Gastrocnemius medialis (tissue), 4 donors: Measurements from ENCODE around the gene NKD2. TPM values are rescaled to one million over a fixed set of nuclear protein-coding genes. Genes with fewer than 3 reads are reported as not detected.

ENCODE experiments used
- ATAC-seq, 2 donors: fragments of 150-250 bp; one replicate each; pipeline ENCODE4 v1.9.1; 2016
- DNase-seq, 2 donors: peaks; one replicate each; pipeline ENCODE4 v3.0.0-alpha.2; 2019
- H3K27ac ChIP-seq, 4 donors: fragments of 200-600 bp; sonication (generic); 1 replicate in 1 of 4; 2 replicates in 3 of 4; pipeline ENCODE4 v1.5.1; 2016 to 2018; ENCODE audit warnings: mild to moderate bottlenecking in 2 of 4, moderate library complexity in 1 of 4
- H3K27me3 ChIP-seq, 3 donors: fragments of 200-600 bp; sonication (generic) in 2 of 3; 1 replicate in 1 of 3; 2 replicates in 2 of 3; pipeline versions ENCODE4 v1.5.1 to v1.6.0; 2016 to 2019; ENCODE audit warnings: mild to moderate bottlenecking in 1 of 3, moderate library complexity in 1 of 3
- H3K36me3 ChIP-seq, 2 donors: fragments of 200-600 bp; sonication (generic) in 1 of 2; one replicate each; pipeline ENCODE4 v1.5.1; 2017 to 2018
- H3K4me1 ChIP-seq, 2 donors: fragments of 200-600 bp; sonication (generic) in 1 of 2; one replicate each; pipeline ENCODE4 v1.5.1; 2016 to 2017; ENCODE audit warnings: mild to moderate bottlenecking in 2 of 2
- H3K4me3 ChIP-seq, 4 donors: fragments of 200-600 bp; sonication (generic) in 3 of 4; 1 replicate in 1 of 4; 2 replicates in 3 of 4; pipeline ENCODE4 v1.5.1; 2016 to 2019; ENCODE audit warnings: mild to moderate bottlenecking in 2 of 4
- H3K9me3 ChIP-seq, 3 donors: fragments of 200-600 bp; sonication (generic) in 2 of 3; 1 replicate in 1 of 3; 2 replicates in 2 of 3; pipeline ENCODE4 v1.5.1; 2016 to 2019
- POLR2A ChIP-seq, 2 donors: fragments of 450-650 bp; IDR thresholded peaks; one replicate each; pipeline ENCODE4 v1.6.1; 2017; ENCODE audit warnings: antibody characterized with exemption in 2 of 2, mild to moderate bottlenecking in 2 of 2, moderate library complexity in 2 of 2
- in situ Hi-C, 4 donors: fragments of 200-750 bp; cut with MboI; loops; one replicate each; pipeline versions ENCODE4 v1.15.0 to v1.8.0; 2017; ENCODE audit warnings: low sequenced_read_pairs in 4 of 4
- intact Hi-C: fragments of 100-400 bp; cut with DNase I; formaldehyde crosslinking; loops from one replicate; pipeline ENCODE4 v1.15.1; 2023; ENCODE audit warnings: low total_unique reads
- total RNA-seq, 4 donors: library from RNA; depleted of rRNA; stranded (reverse); fragments of >200 nt; gene quantifications; one replicate each; pipeline versions ENCODE4 v1.1.0 to v1.2.3, GENCODE V29; 2016
- TF ChIP-seq, protein P1 (sequence below), 5 experiments: fragments of 450-650 bp in 3 of 5; fragments of 200-600 bp in 2 of 5; sonication (generic) in 2 of 5; IDR thresholded peaks in 4 of 5; conservative IDR thresholded peaks in 1 of 5; 1 replicate in 4 of 5; 2 replicates in 1 of 5; pipeline ENCODE4 v1.5.1; 2016 to 2019; ENCODE audit warnings: antibody characterized with exemption in 5 of 5, mild to moderate bottlenecking in 3 of 5, moderate library complexity in 3 of 5

The NKD2 gene
- total RNA-seq, 4 donors from 2014 or later: not detected

- no peak for TF ChIP-seq POLR2A (IDR thresholded peaks at IDR 0.05)
- TF ChIP-seq, protein P1, sequence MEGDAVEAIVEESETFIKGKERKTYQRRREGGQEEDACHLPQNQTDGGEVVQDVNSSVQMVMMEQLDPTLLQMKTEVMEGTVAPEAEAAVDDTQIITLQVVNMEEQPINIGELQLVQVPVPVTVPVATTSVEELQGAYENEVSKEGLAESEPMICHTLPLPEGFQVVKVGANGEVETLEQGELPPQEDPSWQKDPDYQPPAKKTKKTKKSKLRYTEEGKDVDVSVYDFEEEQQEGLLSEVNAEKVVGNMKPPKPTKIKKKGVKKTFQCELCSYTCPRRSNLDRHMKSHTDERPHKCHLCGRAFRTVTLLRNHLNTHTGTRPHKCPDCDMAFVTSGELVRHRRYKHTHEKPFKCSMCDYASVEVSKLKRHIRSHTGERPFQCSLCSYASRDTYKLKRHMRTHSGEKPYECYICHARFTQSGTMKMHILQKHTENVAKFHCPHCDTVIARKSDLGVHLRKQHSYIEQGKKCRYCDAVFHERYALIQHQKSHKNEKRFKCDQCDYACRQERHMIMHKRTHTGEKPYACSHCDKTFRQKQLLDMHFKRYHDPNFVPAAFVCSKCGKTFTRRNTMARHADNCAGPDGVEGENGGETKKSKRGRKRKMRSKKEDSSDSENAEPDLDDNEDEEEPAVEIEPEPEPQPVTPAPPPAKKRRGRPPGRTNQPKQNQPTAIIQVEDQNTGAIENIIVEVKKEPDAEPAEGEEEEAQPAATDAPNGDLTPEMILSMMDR (IDR thresholded peaks at IDR 0.05 in 4 of 5, conservative IDR thresholded peaks at IDR 0.05 in 1 of 5): no peak
- Histone ChIP-seq H3K36me3 (no peaks in the 10 kb centered on the region), H3K27me3 (no peaks in the 10 kb centered on the region), H3K27ac (no peak overlapping the region), H3K4me3 (no peak overlapping the region), H3K9me3 (no peaks in the 10 kb centered on the region), H3K4me1 (no peaks in the 10 kb centered on the region)
- intact Hi-C loops: no loop called here
- ATAC-seq (no peak), DNase-seq (no peak)
- in situ Hi-C loops: no loop called here
Measured at GRCh38 chr5:1065143-1065750, 56.6 kb downstream of the NKD2 start.

- intact Hi-C loops (no loop called here), in situ Hi-C loops (no loop called here)
- no peak overlapping the region for H3K4me3 ChIP-seq
- H3K27me3 ChIP-seq: no peaks in the 10 kb centered on the region
- H3K36me3 ChIP-seq: no peaks in the 10 kb centered on the region
- H3K9me3 ChIP-seq: no peaks in the 10 kb centered on the region
- H3K27ac ChIP-seq: no peak overlapping the region
- TF ChIP-seq POLR2A (IDR thresholded peaks at IDR 0.05): no peak
- no peak for ATAC-seq
- no peak for DNase-seq
- H3K4me1 ChIP-seq: no peaks in the 10 kb centered on the region
Measured at GRCh38 chr5:1065891-1066650, 57.5 kb downstream of the NKD2 start.

DNA sequence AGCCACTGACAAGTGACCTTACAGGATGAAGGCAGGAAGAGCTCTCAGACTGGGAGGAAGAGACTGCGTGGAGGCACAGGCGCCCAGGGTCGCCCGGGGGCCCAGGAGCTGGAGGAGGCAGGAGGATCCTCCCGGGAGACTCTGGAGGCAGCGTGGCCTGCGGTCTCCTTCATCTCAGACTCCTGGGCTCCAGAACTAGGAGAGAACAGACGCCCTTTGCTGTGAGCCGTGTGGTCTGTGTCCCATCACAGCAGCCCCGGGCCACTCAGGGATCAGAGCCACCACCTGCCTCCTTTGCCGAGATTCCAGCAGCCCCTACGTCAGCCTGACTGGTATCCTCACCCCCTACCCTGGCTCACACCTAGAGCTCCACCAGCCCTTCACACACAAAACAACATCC, 58.1 kb downstream of the NKD2 start:
- ATAC-seq (no peak), DNase-seq (no peak)
- Histone ChIP-seq H3K27ac (no peak overlapping the region), H3K9me3 (no peaks in the 10 kb centered on the region), H3K36me3 (no peaks in the 10 kb centered on the region), H3K4me1 (no peaks in the 10 kb centered on the region), H3K27me3 (no peaks in the 10 kb centered on the region), H3K4me3 (no peak overlapping the region)
- no peak for TF ChIP-seq POLR2A (IDR thresholded peaks at IDR 0.05)
- TF ChIP-seq, protein P1 (IDR thresholded peaks at IDR 0.05 in 4 of 5, conservative IDR thresholded peaks at IDR 0.05 in 1 of 5): no peak
- intact Hi-C loops (no loop called here), in situ Hi-C loops (no loop called here)

- no peaks in the 10 kb centered on the region for H3K4me1 ChIP-seq
- TF ChIP-seq POLR2A (IDR thresholded peaks at IDR 0.05): no peak
- TF ChIP-seq, protein P1 (IDR thresholded peaks at IDR 0.05 in 4 of 5, conservative IDR thresholded peaks at IDR 0.05 in 1 of 5): no peak
- in situ Hi-C loops (no loop called here), intact Hi-C loops (no loop called here)
- ATAC-seq (no peak), DNase-seq (no peak)
- no peaks in the 10 kb centered on the region for H3K36me3 ChIP-seq
- no peak overlapping the region for H3K27ac ChIP-seq
- no peak overlapping the region for H3K4me3 ChIP-seq
- no peaks in the 10 kb centered on the region for H3K9me3 ChIP-seq
- no peaks in the 10 kb centered on the region for H3K27me3 ChIP-seq
Measured at GRCh38 chr5:1067141-1068121, 58.8 kb downstream of the NKD2 start.
